ENCODE measurements around the gene CD8B2. TPM values are rescaled to one million over a fixed set of nuclear protein-coding genes. Genes with fewer than 3 reads are reported as not detected.
"Not testable (repeated sequence)": the region's sequence is repeated elsewhere in the genome, so short reads cannot be mapped to it uniquely, and the experiment has no call there.

CD8B2 gene
- total RNA-seq, 1 donor from 2014 or later, result 0.54 TPM

- H3K4me3 Mint-ChIP-seq, result no peak overlapping the region
- no peaks in the 10 kb centered on the region for H3K9me3 Mint-ChIP-seq
- no peak overlapping the region for H3K27ac Mint-ChIP-seq
- intact Hi-C loops (cut with micrococcal nuclease), result no loop called here
- H3K4me1 Mint-ChIP-seq (ENCODE audit: low read depth), result peaks cover 5% of the 10 kb centered on the region
- DNase-seq (ENCODE audit: low spot score), result no peak
- peaks cover 6% of the 10 kb centered on the region for H3K27me3 Mint-ChIP-seq (ENCODE audit: insufficient read depth)
- H3K36me3 Mint-ChIP-seq (ENCODE audit: low read depth), result no peaks in the 10 kb centered on the region
Measured at GRCh38 chr2:106562268-106563186, 75.4 kb downstream of the CD8B2 start.

GRCh38 chr2:106563195-106563594, 76.0 kb downstream of the CD8B2 start:
- no peak for DNase-seq (ENCODE audit: low spot score)
- no peaks in the 10 kb centered on the region for H3K36me3 Mint-ChIP-seq (ENCODE audit: low read depth)
- no peaks in the 10 kb centered on the region for H3K9me3 Mint-ChIP-seq
- H3K4me1 Mint-ChIP-seq (ENCODE audit: low read depth), result peaks cover 5% of the 10 kb centered on the region
- no peak overlapping the region for H3K4me3 Mint-ChIP-seq
- peaks cover 2% of the 10 kb centered on the region for H3K27me3 Mint-ChIP-seq (ENCODE audit: insufficient read depth)
- intact Hi-C loops (cut with micrococcal nuclease), result no loop called here
- H3K27ac Mint-ChIP-seq, result no peak overlapping the region

GRCh38 chr2:106565599-106565998, 78.4 kb downstream of the CD8B2 start:
- peaks cover 5% of the 10 kb centered on the region for H3K4me1 Mint-ChIP-seq (ENCODE audit: low read depth)
- DNase-seq (ENCODE audit: low spot score), result no peak
- no peak overlapping the region for H3K4me3 Mint-ChIP-seq
- intact Hi-C loops (cut with micrococcal nuclease), result no loop called here
- H3K36me3 Mint-ChIP-seq (ENCODE audit: low read depth), result no peaks in the 10 kb centered on the region
- no peak overlapping the region for H3K27ac Mint-ChIP-seq
- H3K27me3 Mint-ChIP-seq (ENCODE audit: insufficient read depth), result peaks cover 2% of the 10 kb centered on the region
- no peaks in the 10 kb centered on the region for H3K9me3 Mint-ChIP-seq

GRCh38 chr2:106566050-106566449, 78.9 kb downstream of the CD8B2 start:
- Mint-ChIP-seq H3K4me3 (no peak overlapping the region), H3K9me3 (no peaks in the 10 kb centered on the region), H3K27me3 (ENCODE audit: insufficient read depth) (peaks cover 2% of the 10 kb centered on the region), H3K27ac (no peak overlapping the region), H3K4me1 (ENCODE audit: low read depth) (peaks cover 5% of the 10 kb centered on the region), H3K36me3 (ENCODE audit: low read depth) (no peaks in the 10 kb centered on the region)
- intact Hi-C loops (cut with micrococcal nuclease), result no loop called here
- no peak for DNase-seq (ENCODE audit: low spot score)

GRCh38 chr2:106566484-106566883, 79.3 kb downstream of the CD8B2 start:
- H3K27me3 Mint-ChIP-seq (ENCODE audit: insufficient read depth); DNase-seq (ENCODE audit: low spot score); H3K9me3 Mint-ChIP-seq; H3K4me1 Mint-ChIP-seq (ENCODE audit: low read depth); intact Hi-C loops (cut with micrococcal nuclease); H3K36me3 Mint-ChIP-seq (ENCODE audit: low read depth); H3K4me3 Mint-ChIP-seq; H3K27ac Mint-ChIP-seq: not testable (repeated sequence)

GRCh38 chr2:106570316-106570715, 83.2 kb downstream of the CD8B2 start:
- Mint-ChIP-seq H3K36me3 (ENCODE audit: low read depth) (no peaks in the 10 kb centered on the region), H3K4me1 (ENCODE audit: low read depth) (peaks cover 5% of the 10 kb centered on the region), H3K9me3 (no peaks in the 10 kb centered on the region), H3K27me3 (ENCODE audit: insufficient read depth) (no peaks in the 10 kb centered on the region), H3K4me3 (no peak overlapping the region), H3K27ac (no peak overlapping the region)
- no peak for DNase-seq (ENCODE audit: low spot score)
- intact Hi-C loops (cut with micrococcal nuclease), result no loop called here

Other genes starting within 250 kb of the CD8B2 start
- 0.16 and 0.22 TPM in 2 replicates for gene RGPD3, start 19.0 kb upstream of the CD8B2 start, total RNA-seq

Measured in activated T-helper 1 cell treated with anti-CD3 and anti-CD28 coated beads, Interleukin-12 subunit alpha, Interleukin-12 subunit beta, Interleukin-2, Interleukin-4 antibody, amounts not matched to agents 30 ng/mL and 10 ng/mL and 1 ng/mL, durations not matched to agents 14 hours and 24 hours and 36 hours (primary cell).